DMS79 (cell line): Measurements from ENCODE around the gene KRR1.
"Not testable (repeated sequence)": the region's sequence is repeated elsewhere in the genome, so short reads cannot be mapped to it uniquely, and the experiment has no call there.

Experiments
- DNase-seq: peaks from one replicate; lab custom pipeline; 2025; lab: John Stamatoyannopoulos, UW

Gene KRR1

GRCh38 chr12:75525263-75525662 is 13.9 kb upstream of the KRR1 start:
- no peak for DNase-seq

GRCh38 chr12:75522124-75522523 is 10.7 kb upstream of the KRR1 start:
- DNase-seq: not testable (repeated sequence)

- not testable (repeated sequence) for DNase-seq
Measured at GRCh38 chr12:75521224-75521623, 9.8 kb upstream of the KRR1 start.

- DNase-seq: no peak
Measured at GRCh38 chr12:75509621-75510020, 1.8 kb downstream of the KRR1 start.

- DNase-seq: no peak
Measured at GRCh38 chr12:75508159-75508558, 3.2 kb downstream of the KRR1 start.

GRCh38 chr12:75507086-75507485 is 4.3 kb downstream of the KRR1 start:
- DNase-seq: no peak

GRCh38 chr12:75505706-75506312 is 5.6 kb downstream of the KRR1 start:
- DNase-seq: no peak

- no peak for DNase-seq
Measured at GRCh38 chr12:75503866-75504265, 7.5 kb downstream of the KRR1 start.

GRCh38 chr12:75503459-75503858 is 8.0 kb downstream of the KRR1 start:
- no peak for DNase-seq

GRCh38 chr12:75491169-75491568 is 20.2 kb downstream of the KRR1 start:
- DNase-seq: no peak

- DNase-seq: no peak
Measured at GRCh38 chr12:75489613-75490210, 21.7 kb downstream of the KRR1 start.

- DNase-seq: no peak
Measured at GRCh38 chr12:75489187-75489586, 22.2 kb downstream of the KRR1 start.

- DNase-seq: no peak
Measured at GRCh38 chr12:75488553-75488952, 22.9 kb downstream of the KRR1 start.

- no peak for DNase-seq
Measured at GRCh38 chr12:75487308-75487707, 24.1 kb downstream of the KRR1 start.

GRCh38 chr12:75484450-75484849 is 27.0 kb downstream of the KRR1 start:
- DNase-seq: not testable (repeated sequence)

- DNase-seq: no peak
Measured at GRCh38 chr12:75483431-75483830, 28.0 kb downstream of the KRR1 start.

GRCh38 chr12:75482646-75483045 is 28.8 kb downstream of the KRR1 start:
- DNase-seq: no peak

- DNase-seq: no peak
Measured at GRCh38 chr12:75481774-75482173, 29.6 kb downstream of the KRR1 start.

GRCh38 chr12:75481013-75481705 is 30.2 kb downstream of the KRR1 start:
- no peak for DNase-seq

GRCh38 chr12:75480469-75480949 is 30.9 kb downstream of the KRR1 start, which contains the start of gene GLIPR1:
TSS of gene GLIPR1 (plus strand) at chr12:75480755. CDS start at chr12:75480881, 126 bp downstream.
- DNase-seq: no peak

GRCh38 chr12:75479963-75480461 is 31.4 kb downstream of the KRR1 start:
- DNase-seq: no peak

GRCh38 chr12:75478116-75478794 is 33.2 kb downstream of the KRR1 start:
- DNase-seq: no peak
